ENCODE data around the gene PRRC2A.

The PRRC2A gene

GRCh38 chr6:31655349-31656237 lies 35.1 kb downstream of the PRRC2A start, which contains the start of gene APOM:
Gene APOM (plus strand): TSS chr6:31655894. CDS start chr6:31655967, 73 bp downstream.
- no peak within 1 kb of the TSS for H3K27ac ChIP-seq (ENCODE audit: low read length)
- H3K9me3 ChIP-seq (ENCODE audit: control insufficient read depth in 2 of 2, low read length in 2 of 2) = no peaks in the 10 kb centered on the region
- H3K9ac ChIP-seq (ENCODE audit: low read length in 2 of 2) = no peak within 1 kb of the TSS
- H3K4me1 ChIP-seq (ENCODE audit: control insufficient read depth, insufficient read depth, low read length) = peaks cover 44% of the 10 kb centered on the region
- no peaks in the 10 kb centered on the region for H3K27me3 ChIP-seq (ENCODE audit: control insufficient read depth in 1 of 2, insufficient read depth in 2 of 2, low read length in 2 of 2)
- H3K36me3 ChIP-seq (ENCODE audit: control insufficient read depth in 2 of 2, insufficient read depth in 2 of 2, low read length in 2 of 2) = peaks cover 0 to 16% of the 10 kb centered on the region in 2 donors
- no peak within 1 kb of the TSS for H3K4me3 ChIP-seq (ENCODE audit: low read length in 2 of 2)

- H3K36me3 ChIP-seq (ENCODE audit: control insufficient read depth in 2 of 2, insufficient read depth in 2 of 2, low read length in 2 of 2) = peaks cover 0 to 24% of the 10 kb centered on the region in 2 donors
- H3K9ac ChIP-seq (ENCODE audit: low read length in 2 of 2) = peak overlapping the region in 1 of 2 donors; percentile 23
- no peak overlapping the region for H3K27ac ChIP-seq (ENCODE audit: low read length)
- H3K9me3 ChIP-seq (ENCODE audit: control insufficient read depth in 2 of 2, low read length in 2 of 2) = no peaks in the 10 kb centered on the region
- peaks cover 42% of the 10 kb centered on the region for H3K4me1 ChIP-seq (ENCODE audit: control insufficient read depth, insufficient read depth, low read length)
- H3K4me3 ChIP-seq (ENCODE audit: low read length in 2 of 2) = no peak overlapping the region
- no peaks in the 10 kb centered on the region for H3K27me3 ChIP-seq (ENCODE audit: control insufficient read depth in 1 of 2, insufficient read depth in 2 of 2, low read length in 2 of 2)
These were observed 37.1 kb downstream of the PRRC2A start for GRCh38 chr6:31657406-31658157.

- H3K36me3 ChIP-seq (ENCODE audit: control insufficient read depth in 2 of 2, insufficient read depth in 2 of 2, low read length in 2 of 2) = peaks cover 0 to 24% of the 10 kb centered on the region in 2 donors
- H3K4me1 ChIP-seq (ENCODE audit: control insufficient read depth, insufficient read depth, low read length) = peaks cover 46% of the 10 kb centered on the region
- no peaks in the 10 kb centered on the region for H3K9me3 ChIP-seq (ENCODE audit: control insufficient read depth in 2 of 2, low read length in 2 of 2)
- no peaks in the 10 kb centered on the region for H3K27me3 ChIP-seq (ENCODE audit: control insufficient read depth in 1 of 2, insufficient read depth in 2 of 2, low read length in 2 of 2)
- peak overlapping the region in 1 of 2 donors; percentile 8 for H3K4me3 ChIP-seq (ENCODE audit: low read length in 2 of 2)
- peak overlapping the region; percentile 23 to 55 for H3K9ac ChIP-seq (ENCODE audit: low read length in 2 of 2)
- H3K27ac ChIP-seq (ENCODE audit: low read length) = no peak overlapping the region
These were observed 37.7 kb downstream of the PRRC2A start for GRCh38 chr6:31658158-31658688.

GRCh38 chr6:31658983-31659648 lies 38.6 kb downstream of the PRRC2A start:
- peak overlapping the region; percentile 87 for H3K27ac ChIP-seq (ENCODE audit: low read length)
- H3K4me3 ChIP-seq (ENCODE audit: low read length in 2 of 2) = peak overlapping the region; percentile 96 to 97
- peaks cover 0 to 24% of the 10 kb centered on the region in 2 donors for H3K36me3 ChIP-seq (ENCODE audit: control insufficient read depth in 2 of 2, insufficient read depth in 2 of 2, low read length in 2 of 2)
- peaks cover 50% of the 10 kb centered on the region for H3K4me1 ChIP-seq (ENCODE audit: control insufficient read depth, insufficient read depth, low read length)
- no peaks in the 10 kb centered on the region for H3K9me3 ChIP-seq (ENCODE audit: control insufficient read depth in 2 of 2, low read length in 2 of 2)
- H3K9ac ChIP-seq (ENCODE audit: low read length in 2 of 2) = peak overlapping the region; percentile 93 to 98
- no peaks in the 10 kb centered on the region for H3K27me3 ChIP-seq (ENCODE audit: control insufficient read depth in 1 of 2, insufficient read depth in 2 of 2, low read length in 2 of 2)

GRCh38 chr6:31659649-31660380 lies 39.3 kb downstream of the PRRC2A start:
- Histone ChIP-seq H3K4me3 (ENCODE audit: low read length in 2 of 2) (peak overlapping the region; percentile 96 to 97), H3K36me3 (ENCODE audit: control insufficient read depth in 2 of 2, insufficient read depth in 2 of 2, low read length in 2 of 2) (peaks cover 0 to 24% of the 10 kb centered on the region in 2 donors), H3K4me1 (ENCODE audit: control insufficient read depth, insufficient read depth, low read length) (peaks cover 54% of the 10 kb centered on the region), H3K9me3 (ENCODE audit: control insufficient read depth in 2 of 2, low read length in 2 of 2) (no peaks in the 10 kb centered on the region), H3K27me3 (ENCODE audit: control insufficient read depth in 1 of 2, insufficient read depth in 2 of 2, low read length in 2 of 2) (no peaks in the 10 kb centered on the region), H3K9ac (ENCODE audit: low read length in 2 of 2) (peak overlapping the region; percentile 93 to 98), H3K27ac (ENCODE audit: low read length) (peak overlapping the region; percentile 87)

- H3K27ac ChIP-seq (ENCODE audit: low read length) = peak within 1 kb of the TSS; percentile 87
- no peaks in the 10 kb centered on the region for H3K27me3 ChIP-seq (ENCODE audit: control insufficient read depth in 1 of 2, insufficient read depth in 2 of 2, low read length in 2 of 2)
- H3K9me3 ChIP-seq (ENCODE audit: control insufficient read depth in 2 of 2, low read length in 2 of 2) = no peaks in the 10 kb centered on the region
- H3K36me3 ChIP-seq (ENCODE audit: control insufficient read depth in 2 of 2, insufficient read depth in 2 of 2, low read length in 2 of 2) = peaks cover 0 to 20% of the 10 kb centered on the region in 2 donors
- peaks cover 57% of the 10 kb centered on the region for H3K4me1 ChIP-seq (ENCODE audit: control insufficient read depth, insufficient read depth, low read length)
- H3K9ac ChIP-seq (ENCODE audit: low read length in 2 of 2) = peak within 1 kb of the TSS; percentile 93 to 98
- peak within 1 kb of the TSS; percentile 96 to 97 for H3K4me3 ChIP-seq (ENCODE audit: low read length in 2 of 2)
These were observed 40.1 kb downstream of the PRRC2A start, which contains the start of gene C6orf47 for GRCh38 chr6:31660381-31661261. Gene C6orf47 (minus strand): TSS chr6:31660778. CDS start chr6:31659947, 831 bp downstream.

- H3K9ac ChIP-seq (ENCODE audit: low read length in 2 of 2) = peak overlapping the region; percentile 93 to 98
- no peaks in the 10 kb centered on the region for H3K9me3 ChIP-seq (ENCODE audit: control insufficient read depth in 2 of 2, low read length in 2 of 2)
- H3K36me3 ChIP-seq (ENCODE audit: control insufficient read depth in 2 of 2, insufficient read depth in 2 of 2, low read length in 2 of 2) = peaks cover 0 to 17% of the 10 kb centered on the region in 2 donors
- peaks cover 59% of the 10 kb centered on the region for H3K4me1 ChIP-seq (ENCODE audit: control insufficient read depth, insufficient read depth, low read length)
- H3K27ac ChIP-seq (ENCODE audit: low read length) = peak overlapping the region; percentile 87
- H3K27me3 ChIP-seq (ENCODE audit: control insufficient read depth in 1 of 2, insufficient read depth in 2 of 2, low read length in 2 of 2) = no peaks in the 10 kb centered on the region
- peak overlapping the region; percentile 96 to 97 for H3K4me3 ChIP-seq (ENCODE audit: low read length in 2 of 2)
These were observed 41.0 kb downstream of the PRRC2A start for GRCh38 chr6:31661262-31662123.

GRCh38 chr6:31662124-31662723 lies 41.7 kb downstream of the PRRC2A start:
- H3K4me1 ChIP-seq (ENCODE audit: control insufficient read depth, insufficient read depth, low read length) = peaks cover 67% of the 10 kb centered on the region
- peaks cover 0 to 14% of the 10 kb centered on the region in 2 donors for H3K36me3 ChIP-seq (ENCODE audit: control insufficient read depth in 2 of 2, insufficient read depth in 2 of 2, low read length in 2 of 2)
- no peak overlapping the region for H3K9ac ChIP-seq (ENCODE audit: low read length in 2 of 2)
- no peaks in the 10 kb centered on the region for H3K27me3 ChIP-seq (ENCODE audit: control insufficient read depth in 1 of 2, insufficient read depth in 2 of 2, low read length in 2 of 2)
- H3K4me3 ChIP-seq (ENCODE audit: low read length in 2 of 2) = no peak overlapping the region
- H3K27ac ChIP-seq (ENCODE audit: low read length) = no peak overlapping the region
- no peaks in the 10 kb centered on the region for H3K9me3 ChIP-seq (ENCODE audit: control insufficient read depth in 2 of 2, low read length in 2 of 2)

Data from stomach smooth muscle (tissue), 2 donors.